HG02763 (cell line): ENCODE results near the gene PLEKHG7.
"Not testable (repeated sequence)": the region's sequence is repeated elsewhere in the genome, so short reads cannot be mapped to it uniquely, and the experiment has no call there.

Source experiments
- ATAC-seq: cut with Tn5 transposase; IDR thresholded peaks from one replicate; pipeline ENCODE4 v1.9.1; 2021; ENCODE audit warnings: mild to moderate bottlenecking, moderate library complexity; ENCODE audit not compliant: unreplicated experiment

Gene PLEKHG7

GRCh38 chr12:92745856-92746550 is 43.2 kb downstream of the PLEKHG7 start:
- no peak for ATAC-seq

- ATAC-seq = no peak
Measured at GRCh38 chr12:92747151-92747550, 44.4 kb downstream of the PLEKHG7 start.

- not testable (repeated sequence) for ATAC-seq
Measured at GRCh38 chr12:92749691-92750090, 46.9 kb downstream of the PLEKHG7 start.

GRCh38 chr12:92753976-92754885 is 51.4 kb downstream of the PLEKHG7 start:
- ATAC-seq = no peak

GRCh38 chr12:92756898-92757596 is 54.3 kb downstream of the PLEKHG7 start:
- no peak for ATAC-seq

- ATAC-seq = no peak
Measured at GRCh38 chr12:92757597-92758121, 54.9 kb downstream of the PLEKHG7 start.

GRCh38 chr12:92759634-92760268 is 57.0 kb downstream of the PLEKHG7 start:
- ATAC-seq = no peak

GRCh38 chr12:92762773-92763172 is 60.0 kb downstream of the PLEKHG7 start:
- no peak for ATAC-seq

- ATAC-seq = no peak
Measured at GRCh38 chr12:92764831-92765230, 62.0 kb downstream of the PLEKHG7 start.

- ATAC-seq = no peak
Measured at GRCh38 chr12:92765871-92766270, 63.1 kb downstream of the PLEKHG7 start.

GRCh38 chr12:92769124-92769901 is 66.5 kb downstream of the PLEKHG7 start:
- peak; percentile 83 for ATAC-seq

- no peak for ATAC-seq
Measured at GRCh38 chr12:92771001-92771400, 68.2 kb downstream of the PLEKHG7 start.

GRCh38 chr12:92775416-92775815 is 72.6 kb downstream of the PLEKHG7 start:
- no peak for ATAC-seq

- no peak for ATAC-seq
Measured at GRCh38 chr12:92778525-92778924, 75.7 kb downstream of the PLEKHG7 start.

- no peak for ATAC-seq
Measured at GRCh38 chr12:92779902-92780301, 77.1 kb downstream of the PLEKHG7 start.

- no peak for ATAC-seq
Measured at GRCh38 chr12:92784356-92784755, 81.6 kb downstream of the PLEKHG7 start.

GRCh38 chr12:92784797-92785562 is 82.2 kb downstream of the PLEKHG7 start:
- ATAC-seq = peak; percentile 91

GRCh38 chr12:92785563-92785950 is 82.8 kb downstream of the PLEKHG7 start:
- ATAC-seq = no peak

GRCh38 chr12:92786045-92786444 is 83.3 kb downstream of the PLEKHG7 start:
- no peak for ATAC-seq
